ENCODE measurements around the gene RBM18. TPM values are rescaled to one million over a fixed set of nuclear protein-coding genes. Genes with fewer than 3 reads are reported as not detected.

The RBM18 gene
- total and polyA plus RNA-seq, 2 of the 4 experiments (the other 2 are of a cell fraction): 8.4 to 15.6 TPM

DNA sequence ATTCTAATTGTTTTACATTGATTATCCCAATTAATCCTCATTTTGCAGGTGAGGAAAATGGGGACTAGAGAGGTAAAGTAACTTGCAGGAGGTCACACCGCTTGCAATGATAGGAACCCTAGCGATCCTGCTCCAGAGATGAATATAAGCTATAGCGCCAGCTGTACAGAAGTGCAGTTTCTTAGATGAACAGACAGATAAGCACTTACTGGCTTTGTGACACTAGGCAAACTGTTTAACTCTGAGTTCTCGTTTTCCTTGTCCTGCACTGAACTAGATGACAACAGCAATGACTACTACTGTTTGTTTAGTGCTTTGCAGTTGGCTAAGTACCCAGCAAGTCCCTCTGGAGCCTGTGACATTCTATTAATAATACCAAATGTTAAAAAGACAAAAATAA is 47.0 kb downstream of the RBM18 start:
- H3K9me3 ChIP-seq (ENCODE audit: control insufficient read depth, insufficient read depth, low read length): peaks cover 14% of the 10 kb centered on the region
- WGBS, 2 experiments (ENCODE audit: extremely low coverage in 2 of 2, insufficient read length in 1 of 2): 20% methylated on average over 1 of the region's 4 CpGs; no CpG with 5 or more reads in 1 of the 2 experiments
- no peaks in the 10 kb centered on the region for H3K79me1 ChIP-seq (ENCODE audit: low read depth in 1 of 2, low read length in 2 of 2)
- no peak overlapping the region for H4K5ac ChIP-seq (ENCODE audit: low read depth, low read length)
- ChIA-PET POLR2A (ENCODE audit: unreplicated experiment) (no interaction called here), CTCF (no interaction called here)
- H3K4me2 ChIP-seq (ENCODE audit: low read depth, low read length): no peak overlapping the region
- no peak overlapping the region for H2BK15ac ChIP-seq (ENCODE audit: low read depth, low read length)
- peaks cover 94% of the 10 kb centered on the region for H3K27me3 ChIP-seq (ENCODE audit: control insufficient read depth, insufficient read depth, low read length)
- H3K18ac ChIP-seq (ENCODE audit: low read depth, low read length): no peak overlapping the region
- H3K56ac ChIP-seq (ENCODE audit: extremely low read depth, insufficient read depth, low read length): no peak overlapping the region
- intact Hi-C loops (cut with micrococcal nuclease) (no loop called here), dilution Hi-C loops (cut with HindIII; ENCODE audit: low sequenced_read_pairs, unreplicated experiment) (no loop called here), in situ Hi-C loops (cut with MboI; ENCODE audit: low sequenced_read_pairs) (no loop called here)
- no peak overlapping the region for H3K4me3 ChIP-seq (ENCODE audit: insufficient read depth, low read depth, low read length)
- no peak overlapping the region for H3K27ac ChIP-seq (ENCODE audit: insufficient read depth, low read length)
- H2BK20ac ChIP-seq (ENCODE audit: low read depth, low read length): no peak overlapping the region
- no peak overlapping the region for H3K9ac ChIP-seq (ENCODE audit: low read depth, low read length)
- H3K9me1 ChIP-seq (ENCODE audit: insufficient read depth, low read length): no peaks in the 10 kb centered on the region
- H3K36me3 ChIP-seq (ENCODE audit: control insufficient read depth, insufficient read depth, low read length): no peaks in the 10 kb centered on the region
- H3K4me1 ChIP-seq (ENCODE audit: control insufficient read depth, insufficient read depth, low read length): peaks cover 6% of the 10 kb centered on the region; the same call in 1 of the 2 replicates
- BruUV-seq (replicated peaks): no TSS peak
- no peak overlapping the region for H2BK5ac ChIP-seq (ENCODE audit: low read depth, low read length, poor library complexity, severe bottlenecking)
- peaks cover 15% of the 10 kb centered on the region for H4K20me1 ChIP-seq (ENCODE audit: insufficient read depth, low read length)
- no peak for ATAC-seq (ENCODE audit: low read depth)
- no peak overlapping the region for H3K4ac ChIP-seq (ENCODE audit: low read depth, low read length)
- H3K14ac ChIP-seq (replicated peaks; ENCODE audit: low read depth, low read length): no peak overlapping the region
- H2AK5ac ChIP-seq (ENCODE audit: low read depth, low read length): no peak overlapping the region
- H2BK120ac ChIP-seq (ENCODE audit: low read depth, low read length): no peak overlapping the region
- TF ChIP-seq, protein P1, sequence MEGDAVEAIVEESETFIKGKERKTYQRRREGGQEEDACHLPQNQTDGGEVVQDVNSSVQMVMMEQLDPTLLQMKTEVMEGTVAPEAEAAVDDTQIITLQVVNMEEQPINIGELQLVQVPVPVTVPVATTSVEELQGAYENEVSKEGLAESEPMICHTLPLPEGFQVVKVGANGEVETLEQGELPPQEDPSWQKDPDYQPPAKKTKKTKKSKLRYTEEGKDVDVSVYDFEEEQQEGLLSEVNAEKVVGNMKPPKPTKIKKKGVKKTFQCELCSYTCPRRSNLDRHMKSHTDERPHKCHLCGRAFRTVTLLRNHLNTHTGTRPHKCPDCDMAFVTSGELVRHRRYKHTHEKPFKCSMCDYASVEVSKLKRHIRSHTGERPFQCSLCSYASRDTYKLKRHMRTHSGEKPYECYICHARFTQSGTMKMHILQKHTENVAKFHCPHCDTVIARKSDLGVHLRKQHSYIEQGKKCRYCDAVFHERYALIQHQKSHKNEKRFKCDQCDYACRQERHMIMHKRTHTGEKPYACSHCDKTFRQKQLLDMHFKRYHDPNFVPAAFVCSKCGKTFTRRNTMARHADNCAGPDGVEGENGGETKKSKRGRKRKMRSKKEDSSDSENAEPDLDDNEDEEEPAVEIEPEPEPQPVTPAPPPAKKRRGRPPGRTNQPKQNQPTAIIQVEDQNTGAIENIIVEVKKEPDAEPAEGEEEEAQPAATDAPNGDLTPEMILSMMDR (conservative IDR thresholded peaks at IDR 0.05; ENCODE audit: low read depth, low read length): no peak
- TF ChIP-seq CEBPB (IDR thresholded peaks at IDR 0.05; ENCODE audit: low read depth, low read length): no peak
- TF ChIP-seq FOS (IDR thresholded peaks at IDR 0.05; ENCODE audit: low read depth, low read length): no peak
- no peak for TF ChIP-seq MXI1 (IDR thresholded peaks at IDR 0.05; ENCODE audit: borderline replicate concordance, low read depth, low read length)
- no peak for TF ChIP-seq NFE2L2 (IDR thresholded peaks at IDR 0.05; ENCODE audit: low read depth, low read length)
- TF ChIP-seq RCOR1 (IDR thresholded peaks at IDR 0.05; ENCODE audit: insufficient replicate concordance, low read length): no peak
- no peak for TF ChIP-seq RFX5 (IDR thresholded peaks at IDR 0.05; ENCODE audit: low read depth, low read length)
- TF ChIP-seq BHLHE40 (IDR thresholded peaks at IDR 0.05; ENCODE audit: low read depth, low read length): no peak
- TF ChIP-seq MAFK (IDR thresholded peaks at IDR 0.05; ENCODE audit: low read depth, low read length): no peak
- TF ChIP-seq POLR2A (IDR thresholded peaks at IDR 0.05; ENCODE audit: low read depth, low read length): no peak
- TF ChIP-seq, protein P2, sequence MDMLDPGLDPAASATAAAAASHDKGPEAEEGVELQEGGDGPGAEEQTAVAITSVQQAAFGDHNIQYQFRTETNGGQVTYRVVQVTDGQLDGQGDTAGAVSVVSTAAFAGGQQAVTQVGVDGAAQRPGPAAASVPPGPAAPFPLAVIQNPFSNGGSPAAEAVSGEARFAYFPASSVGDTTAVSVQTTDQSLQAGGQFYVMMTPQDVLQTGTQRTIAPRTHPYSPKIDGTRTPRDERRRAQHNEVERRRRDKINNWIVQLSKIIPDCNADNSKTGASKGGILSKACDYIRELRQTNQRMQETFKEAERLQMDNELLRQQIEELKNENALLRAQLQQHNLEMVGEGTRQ (IDR thresholded peaks at IDR 0.05; ENCODE audit: low read depth, low read length): no peak
- no peak for TF ChIP-seq RAD21 (IDR thresholded peaks at IDR 0.05; ENCODE audit: low read length)
- H2AFZ ChIP-seq (replicated peaks; ENCODE audit: low read length, poor library complexity): no peak overlapping the region
- DNase-seq: no peak
- H4K8ac ChIP-seq (ENCODE audit: low read depth in 2 of 2, low read length in 2 of 2): no peak overlapping the region
- no peak overlapping the region for H4K91ac ChIP-seq (ENCODE audit: insufficient read depth, low read depth, low read length)
- no peak overlapping the region for H3K23ac ChIP-seq (ENCODE audit: low read depth, low read length)
- no peak overlapping the region for H2AK9ac ChIP-seq (replicated peaks; ENCODE audit: low read depth, low read length, poor library complexity)

All from IMR-90 (cell line).